Transverse colon (tissue), 3 donors: Measurements from ENCODE around the gene TMEM131L.

Experiments
- POLR2A ChIP-seq: fragments of 450-650 bp; IDR thresholded peaks from one replicate; pipeline ENCODE4 v1.6.1; 2016; ENCODE audit warnings: antibody characterized with exemption, mild to moderate bottlenecking, moderate library complexity
- TF ChIP-seq, protein P1 (sequence below), 5 experiments: fragments of 200-600 bp in 3 of 5; fragments of 450-650 bp in 2 of 5; sonication (generic) in 3 of 5; IDR thresholded peaks; 1 replicate in 2 of 5; 2 replicates in 3 of 5; pipeline ENCODE4 v1.5.1; 2016 to 2017; ENCODE audit warnings: antibody characterized with exemption in 5 of 5, inconsistent platforms in 3 of 5, mild to moderate bottlenecking in 2 of 5, moderate library complexity in 1 of 5

DNA sequence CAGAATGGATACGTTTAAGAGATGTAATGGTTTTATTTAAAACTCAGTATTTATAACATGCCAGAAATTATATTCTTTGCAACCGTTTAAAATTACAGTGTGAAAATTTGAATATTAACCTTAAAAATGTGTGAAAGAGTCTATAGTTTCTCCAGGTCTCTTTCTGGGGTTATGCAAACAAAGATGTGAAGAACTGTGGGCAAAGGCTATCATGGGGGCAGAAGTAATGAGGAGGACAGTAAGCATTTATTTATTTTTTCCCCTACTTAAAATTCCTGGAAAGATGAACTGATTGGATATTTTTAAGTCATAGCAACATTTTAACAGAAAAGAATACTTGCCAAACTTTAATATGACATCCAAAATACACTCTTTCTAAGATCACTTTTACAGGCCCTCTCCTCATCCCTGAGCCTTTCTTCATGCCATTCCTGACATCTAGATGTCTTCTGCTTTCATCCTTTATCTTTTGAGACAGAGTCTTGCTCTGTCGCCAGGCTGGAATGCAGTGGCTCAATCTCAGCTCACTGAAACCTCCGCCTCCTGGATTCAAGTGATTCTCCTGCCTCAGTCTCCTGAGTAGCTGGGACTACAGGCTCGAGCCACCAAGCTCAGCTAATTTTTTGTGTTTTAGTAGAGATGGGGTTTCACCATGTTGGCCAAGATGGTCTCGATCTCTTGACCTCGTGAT is 46.1 kb downstream of the TMEM131L start:
- TF ChIP-seq, protein P1, sequence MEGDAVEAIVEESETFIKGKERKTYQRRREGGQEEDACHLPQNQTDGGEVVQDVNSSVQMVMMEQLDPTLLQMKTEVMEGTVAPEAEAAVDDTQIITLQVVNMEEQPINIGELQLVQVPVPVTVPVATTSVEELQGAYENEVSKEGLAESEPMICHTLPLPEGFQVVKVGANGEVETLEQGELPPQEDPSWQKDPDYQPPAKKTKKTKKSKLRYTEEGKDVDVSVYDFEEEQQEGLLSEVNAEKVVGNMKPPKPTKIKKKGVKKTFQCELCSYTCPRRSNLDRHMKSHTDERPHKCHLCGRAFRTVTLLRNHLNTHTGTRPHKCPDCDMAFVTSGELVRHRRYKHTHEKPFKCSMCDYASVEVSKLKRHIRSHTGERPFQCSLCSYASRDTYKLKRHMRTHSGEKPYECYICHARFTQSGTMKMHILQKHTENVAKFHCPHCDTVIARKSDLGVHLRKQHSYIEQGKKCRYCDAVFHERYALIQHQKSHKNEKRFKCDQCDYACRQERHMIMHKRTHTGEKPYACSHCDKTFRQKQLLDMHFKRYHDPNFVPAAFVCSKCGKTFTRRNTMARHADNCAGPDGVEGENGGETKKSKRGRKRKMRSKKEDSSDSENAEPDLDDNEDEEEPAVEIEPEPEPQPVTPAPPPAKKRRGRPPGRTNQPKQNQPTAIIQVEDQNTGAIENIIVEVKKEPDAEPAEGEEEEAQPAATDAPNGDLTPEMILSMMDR (IDR thresholded peaks at IDR 0.05) = no peak
- TF ChIP-seq POLR2A = no peak
